ENCODE data around the gene LRRC36. TPM values are rescaled to one million over a fixed set of nuclear protein-coding genes. Genes with fewer than 3 reads are reported as not detected.
A peak's percentile ranks its signal among the peaks of the same experiment; 100 is the strongest.

Gene LRRC36
- total RNA-seq, 1 donor from 2014 or later = 0.20 TPM

DNA sequence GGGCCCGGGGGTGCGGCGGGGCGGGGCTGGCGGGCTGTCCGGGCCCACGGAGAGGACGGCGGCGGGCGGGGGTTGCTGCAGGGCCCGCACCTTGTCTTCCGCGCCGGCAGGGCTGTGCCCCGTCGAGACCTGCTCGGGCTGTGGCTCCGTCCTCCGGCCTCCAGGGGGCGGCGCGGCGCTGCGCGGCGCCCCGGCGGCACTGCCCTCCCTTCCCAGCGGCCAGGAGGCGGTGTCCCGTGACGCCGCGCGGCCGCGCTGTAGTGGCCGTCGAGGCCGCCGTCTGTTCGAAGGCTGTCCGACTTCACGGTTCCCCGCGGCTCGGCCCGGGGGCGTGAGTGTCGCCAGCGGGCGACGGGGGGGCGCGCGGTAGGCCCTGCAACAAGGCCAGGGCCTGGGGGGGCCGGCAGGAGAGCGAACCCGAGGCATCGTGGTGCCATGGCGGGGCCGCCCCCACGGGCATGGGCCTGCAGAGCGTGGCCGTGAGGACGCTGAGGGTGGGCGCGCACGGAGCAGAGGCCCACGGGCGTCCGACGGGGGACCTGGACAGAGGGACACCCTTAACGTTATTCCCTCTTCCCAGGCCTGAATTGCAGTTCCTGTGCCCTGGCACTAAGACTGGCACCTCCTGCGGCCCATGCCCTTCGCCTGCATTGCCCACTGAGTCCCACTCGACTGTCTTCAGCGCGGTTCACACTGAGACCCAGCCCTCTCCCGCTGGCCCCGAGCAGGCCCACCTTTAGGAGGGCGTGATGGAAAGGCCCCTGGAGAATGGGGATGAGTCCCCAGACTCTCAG, 47.1 kb upstream of the LRRC36 start, which contains the start of gene PLEKHG4:
Gene PLEKHG4, plus strand, starts transcription at position 237 of the 794 bp plus-strand sequence. Its CDS starts 513 bp downstream, at position 750.
- DNase-seq (ENCODE audit: low spot score) = no peak
- no peaks in the 10 kb centered on the region for H3K9me3 Mint-ChIP-seq (ENCODE audit: low read depth)

DNA sequence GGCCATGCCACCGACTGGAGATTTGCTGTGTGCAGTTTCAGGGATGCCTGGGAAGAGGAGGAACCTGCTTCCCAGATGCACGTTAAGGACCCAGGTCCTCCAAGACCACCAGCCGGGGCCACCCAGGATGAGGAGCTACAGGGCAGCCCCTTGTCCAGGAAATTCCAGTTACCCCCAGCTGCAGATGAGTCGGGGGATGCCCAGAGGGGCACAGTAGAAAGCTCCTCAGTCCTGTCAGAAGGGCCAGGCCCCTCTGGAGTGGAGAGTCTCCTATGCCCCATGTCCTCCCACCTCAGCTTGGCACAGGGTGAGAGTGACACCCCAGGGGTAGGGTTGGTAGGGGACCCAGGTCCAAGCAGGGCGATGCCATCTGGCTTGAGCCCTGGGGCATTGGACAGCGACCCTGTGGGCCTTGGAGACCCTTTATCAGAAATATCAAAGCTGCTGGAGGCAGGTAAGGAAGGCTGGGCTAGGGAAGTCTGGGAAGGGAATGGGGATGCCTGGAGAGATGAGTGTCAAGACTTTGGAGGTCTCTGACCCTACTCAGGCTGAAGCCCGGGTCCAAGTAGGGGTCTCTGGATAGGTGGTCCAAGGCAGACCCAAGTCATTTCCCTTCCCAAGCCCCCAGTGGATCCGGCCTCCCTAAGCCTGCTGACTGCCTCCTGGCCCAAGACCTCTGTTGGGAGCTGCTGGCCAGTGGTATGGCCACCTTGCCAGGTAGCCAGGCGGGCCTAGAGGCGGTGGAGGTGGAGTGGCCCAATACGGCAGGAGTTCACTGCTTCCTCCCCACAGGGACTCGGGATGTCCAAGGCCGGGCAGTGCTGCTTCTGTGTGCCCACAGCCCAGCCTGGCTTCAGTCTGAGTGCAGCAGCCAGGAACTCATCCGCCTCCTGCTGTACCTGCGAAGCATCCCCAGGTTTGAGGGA, 46.3 kb upstream of the LRRC36 start:
- H3K9me3 Mint-ChIP-seq (ENCODE audit: low read depth) = no peaks in the 10 kb centered on the region
- H3K27me3 Mint-ChIP-seq (ENCODE audit: low read depth) = no peaks in the 10 kb centered on the region
- H3K27ac Mint-ChIP-seq (ENCODE audit: unreplicated experiment) = no peak overlapping the region
- no peak overlapping the region for H3K4me3 Mint-ChIP-seq (ENCODE audit: unreplicated experiment)
- H3K4me1 Mint-ChIP-seq (ENCODE audit: low read depth) = peaks cover 33% of the 10 kb centered on the region
- TF ChIP-seq, protein P1, sequence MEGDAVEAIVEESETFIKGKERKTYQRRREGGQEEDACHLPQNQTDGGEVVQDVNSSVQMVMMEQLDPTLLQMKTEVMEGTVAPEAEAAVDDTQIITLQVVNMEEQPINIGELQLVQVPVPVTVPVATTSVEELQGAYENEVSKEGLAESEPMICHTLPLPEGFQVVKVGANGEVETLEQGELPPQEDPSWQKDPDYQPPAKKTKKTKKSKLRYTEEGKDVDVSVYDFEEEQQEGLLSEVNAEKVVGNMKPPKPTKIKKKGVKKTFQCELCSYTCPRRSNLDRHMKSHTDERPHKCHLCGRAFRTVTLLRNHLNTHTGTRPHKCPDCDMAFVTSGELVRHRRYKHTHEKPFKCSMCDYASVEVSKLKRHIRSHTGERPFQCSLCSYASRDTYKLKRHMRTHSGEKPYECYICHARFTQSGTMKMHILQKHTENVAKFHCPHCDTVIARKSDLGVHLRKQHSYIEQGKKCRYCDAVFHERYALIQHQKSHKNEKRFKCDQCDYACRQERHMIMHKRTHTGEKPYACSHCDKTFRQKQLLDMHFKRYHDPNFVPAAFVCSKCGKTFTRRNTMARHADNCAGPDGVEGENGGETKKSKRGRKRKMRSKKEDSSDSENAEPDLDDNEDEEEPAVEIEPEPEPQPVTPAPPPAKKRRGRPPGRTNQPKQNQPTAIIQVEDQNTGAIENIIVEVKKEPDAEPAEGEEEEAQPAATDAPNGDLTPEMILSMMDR (IDR thresholded peaks at IDR 0.05) = no peak
- H3K36me3 Mint-ChIP-seq (ENCODE audit: low read depth) = no peaks in the 10 kb centered on the region
- no peak for DNase-seq (ENCODE audit: low spot score)

More for the DNA sequence above, 47.1 kb upstream of the LRRC36 start, which contains the start of gene PLEKHG4:
- Mint-ChIP-seq H3K4me3 (ENCODE audit: unreplicated experiment) (peak within 1 kb of the TSS; percentile 63), H3K27ac (ENCODE audit: unreplicated experiment) (peak within 1 kb of the TSS; percentile 98), H3K36me3 (ENCODE audit: low read depth) (no peaks in the 10 kb centered on the region), H3K4me1 (ENCODE audit: low read depth) (peaks cover 35% of the 10 kb centered on the region), H3K27me3 (ENCODE audit: low read depth) (no peaks in the 10 kb centered on the region)
- TF ChIP-seq, protein P1 (IDR thresholded peaks at IDR 0.05) = peak; percentile 81

DNA sequence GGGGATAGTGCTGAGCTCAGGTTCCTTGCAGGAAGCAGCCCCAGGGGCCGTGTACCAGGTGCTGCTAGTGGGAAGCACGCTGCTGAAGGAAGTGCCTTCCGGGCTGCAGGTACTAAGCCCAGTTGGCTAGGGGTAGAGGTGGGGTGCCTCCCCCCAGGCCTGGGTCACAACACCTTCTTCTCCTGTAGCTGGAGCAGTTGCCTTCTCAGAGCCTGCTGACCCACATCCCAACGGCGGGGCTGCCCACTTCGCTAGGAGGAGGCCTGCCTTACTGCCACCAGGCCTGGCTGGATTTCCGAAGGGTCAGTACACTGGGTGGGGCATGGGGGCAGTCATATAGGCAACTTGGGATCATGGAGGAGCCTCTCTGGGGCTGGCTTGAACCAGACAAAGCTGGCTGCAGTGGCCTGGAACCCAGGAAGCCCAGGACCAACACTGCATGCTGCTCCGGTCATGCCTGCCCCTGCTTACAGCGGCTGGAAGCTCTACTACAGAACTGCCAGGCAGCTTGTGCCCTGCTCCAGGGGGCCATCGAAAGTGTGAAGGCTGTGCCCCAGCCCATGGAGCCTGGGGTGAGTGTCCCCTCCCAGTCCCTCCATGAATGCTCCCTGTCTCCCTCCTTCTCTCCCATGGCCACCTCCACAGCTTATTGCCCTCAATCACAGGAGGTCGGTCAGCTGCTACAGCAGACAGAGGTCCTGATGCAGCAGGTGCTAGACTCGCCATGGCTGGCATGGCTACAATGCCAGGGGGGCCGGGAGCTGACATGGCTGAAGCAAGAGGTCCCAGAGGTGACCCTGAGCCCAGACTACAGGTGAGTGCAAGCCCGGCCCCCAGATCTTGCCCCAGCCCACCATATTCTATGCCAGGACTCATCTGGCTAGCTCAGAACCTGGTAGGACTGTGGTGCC, 44.8 kb upstream of the LRRC36 start:
- DNase-seq (ENCODE audit: low spot score) = no peak
- Mint-ChIP-seq H3K4me3 (ENCODE audit: unreplicated experiment) (no peak overlapping the region), H3K27me3 (ENCODE audit: low read depth) (no peaks in the 10 kb centered on the region), H3K27ac (ENCODE audit: unreplicated experiment) (no peak overlapping the region), H3K9me3 (ENCODE audit: low read depth) (no peaks in the 10 kb centered on the region), H3K36me3 (ENCODE audit: low read depth) (no peaks in the 10 kb centered on the region), H3K4me1 (ENCODE audit: low read depth) (peaks cover 28% of the 10 kb centered on the region)
- TF ChIP-seq, protein P1 (IDR thresholded peaks at IDR 0.05) = no peak

DNA sequence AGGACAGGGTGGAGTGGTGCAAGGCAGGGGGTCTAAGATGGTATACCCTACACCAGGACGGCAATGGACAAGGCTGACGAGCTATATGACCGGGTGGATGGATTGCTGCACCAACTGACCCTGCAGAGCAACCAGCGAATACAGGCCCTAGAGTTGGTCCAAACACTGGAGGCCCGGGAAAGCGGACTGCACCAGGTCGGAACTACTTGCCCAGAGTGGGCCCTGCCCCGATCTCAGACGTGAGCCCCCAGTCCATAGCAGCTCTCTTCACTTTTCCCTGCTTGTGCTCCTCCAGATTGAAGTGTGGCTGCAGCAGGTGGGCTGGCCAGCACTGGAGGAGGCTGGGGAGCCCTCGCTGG, 44.2 kb upstream of the LRRC36 start:
- Mint-ChIP-seq H3K36me3 (ENCODE audit: low read depth) (no peaks in the 10 kb centered on the region), H3K27ac (ENCODE audit: unreplicated experiment) (no peak overlapping the region), H3K4me1 (ENCODE audit: low read depth) (peaks cover 21% of the 10 kb centered on the region), H3K4me3 (ENCODE audit: unreplicated experiment) (no peak overlapping the region), H3K9me3 (ENCODE audit: low read depth) (no peaks in the 10 kb centered on the region), H3K27me3 (ENCODE audit: low read depth) (no peaks in the 10 kb centered on the region)
- TF ChIP-seq, protein P1 (IDR thresholded peaks at IDR 0.05) = no peak
- no peak for DNase-seq (ENCODE audit: low spot score)
